Measurements from ENCODE around the gene COL6A3. TPM values are rescaled to one million over a fixed set of nuclear protein-coding genes. Genes with fewer than 3 reads are reported as not detected.

COL6A3 gene
- total RNA-seq, 1 donor from 2014 or later, result 4.9 TPM

- DNase-seq (ENCODE audit: low read depth, low spot score), result no peak
- TF ChIP-seq CTCF (conservative IDR thresholded peaks at IDR 0.05), result no peak
- peaks cover 38% of the 10 kb centered on the region for H3K27me3 Mint-ChIP-seq (ENCODE audit: low read depth)
- H3K36me3 Mint-ChIP-seq (ENCODE audit: low read depth), result no peaks in the 10 kb centered on the region
- H3K9me3 Mint-ChIP-seq, result no peaks in the 10 kb centered on the region
- no peaks in the 10 kb centered on the region for H3K4me1 Mint-ChIP-seq
- no peak overlapping the region for H3K4me3 Mint-ChIP-seq
- H3K27ac Mint-ChIP-seq (ENCODE audit: unreplicated experiment), result peak overlapping the region; percentile 60
These were observed 5.5 kb downstream of the COL6A3 start for GRCh38 chr2:237408335-237409000.

- TF ChIP-seq CTCF (conservative IDR thresholded peaks at IDR 0.05), result no peak
- H3K27me3 Mint-ChIP-seq (ENCODE audit: low read depth), result peaks cover 45% of the 10 kb centered on the region
- no peaks in the 10 kb centered on the region for H3K9me3 Mint-ChIP-seq
- no peak overlapping the region for H3K4me3 Mint-ChIP-seq
- H3K36me3 Mint-ChIP-seq (ENCODE audit: low read depth), result no peaks in the 10 kb centered on the region
- DNase-seq (ENCODE audit: low read depth, low spot score), result no peak
- H3K4me1 Mint-ChIP-seq, result no peaks in the 10 kb centered on the region
- H3K27ac Mint-ChIP-seq (ENCODE audit: unreplicated experiment), result no peak overlapping the region
These were observed 6.3 kb downstream of the COL6A3 start for GRCh38 chr2:237407700-237408099.

- DNase-seq (ENCODE audit: low read depth, low spot score), result no peak
- Mint-ChIP-seq H3K27ac (ENCODE audit: unreplicated experiment) (no peak overlapping the region), H3K36me3 (ENCODE audit: low read depth) (no peaks in the 10 kb centered on the region), H3K27me3 (ENCODE audit: low read depth) (peaks cover 45% of the 10 kb centered on the region), H3K4me1 (no peaks in the 10 kb centered on the region), H3K4me3 (no peak overlapping the region), H3K9me3 (no peaks in the 10 kb centered on the region)
- TF ChIP-seq CTCF (conservative IDR thresholded peaks at IDR 0.05), result no peak
These were observed 7.5 kb downstream of the COL6A3 start for GRCh38 chr2:237406371-237406895.

GRCh38 chr2:237405605-237406004 is 8.4 kb downstream of the COL6A3 start:
- no peak for DNase-seq (ENCODE audit: low read depth, low spot score)
- Mint-ChIP-seq H3K4me3 (no peak overlapping the region), H3K4me1 (no peaks in the 10 kb centered on the region), H3K36me3 (ENCODE audit: low read depth) (no peaks in the 10 kb centered on the region), H3K27ac (ENCODE audit: unreplicated experiment) (no peak overlapping the region), H3K27me3 (ENCODE audit: low read depth) (peaks cover 44% of the 10 kb centered on the region), H3K9me3 (no peaks in the 10 kb centered on the region)
- no peak for TF ChIP-seq CTCF (conservative IDR thresholded peaks at IDR 0.05)

- Mint-ChIP-seq H3K36me3 (ENCODE audit: low read depth) (no peaks in the 10 kb centered on the region), H3K4me3 (no peak overlapping the region), H3K4me1 (no peaks in the 10 kb centered on the region), H3K9me3 (no peaks in the 10 kb centered on the region), H3K27ac (ENCODE audit: unreplicated experiment) (no peak overlapping the region), H3K27me3 (ENCODE audit: low read depth) (peaks cover 49% of the 10 kb centered on the region)
- no peak for DNase-seq (ENCODE audit: low read depth, low spot score)
- no peak for TF ChIP-seq CTCF (conservative IDR thresholded peaks at IDR 0.05)
These were observed 8.9 kb downstream of the COL6A3 start for GRCh38 chr2:237405006-237405559.
